Myocyte (in vitro differentiated cells): ENCODE results near the gene GRID2. TPM values are rescaled to one million over a fixed set of nuclear protein-coding genes. Genes with fewer than 3 reads are reported as not detected.

ENCODE experiments used
- DNase-seq: peaks from one replicate; pipeline ENCODE4 v3.0.0-alpha.2; 2012; ENCODE audit warnings: low read depth
- total RNA-seq: library from RNA; depleted of rRNA; stranded (reverse); fragments of >200 nt; gene quantifications from 2 replicates; pipeline ENCODE4 v1.2.3, GENCODE V29; 2014

GRID2 gene
- total RNA-seq, 1 donor from 2014 or later: 0.16 TPM

GRCh38 chr4:93182722-93183121, 879.0 kb downstream of the GRID2 start:
- DNase-seq: no peak

- no peak for DNase-seq
These were observed 879.8 kb downstream of the GRID2 start for GRCh38 chr4:93183576-93183975.

GRCh38 chr4:93184053-93184452, 880.3 kb downstream of the GRID2 start:
- DNase-seq: no peak

- no peak for DNase-seq
These were observed 883.1 kb downstream of the GRID2 start for GRCh38 chr4:93186846-93187245.

- no peak for DNase-seq
These were observed 883.7 kb downstream of the GRID2 start for GRCh38 chr4:93187466-93187865.

GRCh38 chr4:93187892-93188291, 884.1 kb downstream of the GRID2 start:
- no peak for DNase-seq

- peak; percentile 50 for DNase-seq
These were observed 895.7 kb downstream of the GRID2 start for GRCh38 chr4:93199492-93199891.

- no peak for DNase-seq
These were observed 897.8 kb downstream of the GRID2 start for GRCh38 chr4:93201471-93202096.

GRCh38 chr4:93203708-93204107, 899.9 kb downstream of the GRID2 start:
- DNase-seq: no peak

- no peak for DNase-seq
These were observed 908.5 kb downstream of the GRID2 start for GRCh38 chr4:93212250-93212649.

- DNase-seq: no peak
These were observed 912.9 kb downstream of the GRID2 start for GRCh38 chr4:93216646-93217045.

GRCh38 chr4:93217431-93217830, 913.7 kb downstream of the GRID2 start:
- no peak for DNase-seq

- DNase-seq: no peak
These were observed 918.0 kb downstream of the GRID2 start for GRCh38 chr4:93221771-93222170.

GRCh38 chr4:93228021-93228420, 924.3 kb downstream of the GRID2 start:
- DNase-seq: no peak

GRCh38 chr4:93232883-93233282, 929.1 kb downstream of the GRID2 start:
- DNase-seq: no peak

- DNase-seq: no peak
These were observed 933.8 kb downstream of the GRID2 start for GRCh38 chr4:93237521-93237920.

- DNase-seq: no peak
These were observed 939.5 kb downstream of the GRID2 start for GRCh38 chr4:93243262-93243661.

GRCh38 chr4:93261207-93261606, 957.4 kb downstream of the GRID2 start:
- no peak for DNase-seq

- no peak for DNase-seq
These were observed 959.4 kb downstream of the GRID2 start for GRCh38 chr4:93263166-93263565.

- no peak for DNase-seq
These were observed 964.0 kb downstream of the GRID2 start for GRCh38 chr4:93267747-93268146.

- DNase-seq: no peak
These were observed 981.6 kb downstream of the GRID2 start for GRCh38 chr4:93285346-93285745.

GRCh38 chr4:93289241-93289640, 985.5 kb downstream of the GRID2 start:
- no peak for DNase-seq

- no peak for DNase-seq
These were observed 986.1 kb downstream of the GRID2 start for GRCh38 chr4:93289831-93290230.

- no peak for DNase-seq
These were observed 995.4 kb downstream of the GRID2 start for GRCh38 chr4:93299118-93299517.
